NCI-H146 (cell line): ENCODE measurements around the gene TUBA1A.
"Not testable (repeated sequence)": the region's sequence is repeated elsewhere in the genome, so short reads cannot be mapped to it uniquely, and the experiment has no call there.

ENCODE experiments used
- DNase-seq: peaks from one replicate; lab custom pipeline; 2025; lab: John Stamatoyannopoulos, UW

TUBA1A gene

DNA sequence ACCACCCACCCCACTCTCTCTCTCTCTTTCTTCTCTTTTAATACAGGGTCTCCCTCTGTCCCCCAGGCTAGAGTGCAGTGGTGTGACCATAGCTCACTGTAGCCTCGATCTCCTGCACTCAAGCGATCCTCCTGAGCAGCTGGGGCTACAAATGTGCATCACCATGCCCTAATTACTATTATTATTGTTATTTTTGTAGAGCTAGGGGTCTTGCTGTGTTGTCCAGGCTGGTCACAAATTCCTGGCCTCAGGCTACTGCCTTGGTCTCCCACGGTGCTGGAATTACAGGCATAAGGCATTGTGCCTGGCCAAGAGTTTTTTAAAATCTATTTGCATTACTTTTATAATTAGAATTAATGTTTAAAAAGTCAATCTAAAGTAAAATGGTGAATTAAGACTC, 34.7 kb downstream of the TUBA1A start:
- no peak for DNase-seq

DNA sequence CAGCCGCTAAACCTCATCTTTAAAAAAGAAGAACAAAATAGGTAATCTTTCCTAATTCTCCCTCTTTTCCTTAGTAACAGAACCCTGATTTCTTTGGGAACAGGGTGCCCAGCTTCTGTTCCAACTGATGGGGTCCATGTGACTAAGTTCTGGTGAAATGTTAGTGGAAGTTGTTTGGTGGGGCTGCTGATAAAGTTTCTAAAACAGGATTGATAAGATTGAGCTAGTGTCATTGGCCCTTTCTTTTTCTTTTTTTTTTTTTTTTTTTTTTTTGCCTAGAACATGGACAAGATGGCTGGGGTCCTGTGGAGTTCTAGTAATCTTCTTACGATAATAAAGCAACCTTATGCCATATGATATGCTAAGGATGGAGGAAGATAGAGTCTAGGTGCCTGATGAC, 41.5 kb downstream of the TUBA1A start:
- no peak for DNase-seq

DNA sequence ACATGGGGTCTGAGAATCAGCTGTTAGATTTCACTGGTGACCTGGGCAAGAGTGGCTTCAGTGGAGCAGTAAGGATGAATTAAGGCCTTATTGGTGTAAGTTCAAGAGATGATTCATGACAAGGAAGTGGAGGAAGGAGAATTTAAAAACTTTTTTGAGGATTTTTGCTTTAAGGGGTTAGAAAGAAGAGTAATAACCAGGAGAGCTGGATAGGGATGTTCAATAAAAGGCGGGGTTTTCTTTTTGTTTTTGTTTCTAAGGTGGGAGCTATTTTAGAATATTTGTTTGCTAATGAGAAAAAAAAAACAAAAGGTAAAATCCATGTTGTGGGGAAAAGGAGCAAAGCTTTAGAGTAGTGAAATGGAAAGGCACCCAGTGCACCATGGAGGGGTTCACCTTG, 42.5 kb downstream of the TUBA1A start:
- no peak for DNase-seq

DNA sequence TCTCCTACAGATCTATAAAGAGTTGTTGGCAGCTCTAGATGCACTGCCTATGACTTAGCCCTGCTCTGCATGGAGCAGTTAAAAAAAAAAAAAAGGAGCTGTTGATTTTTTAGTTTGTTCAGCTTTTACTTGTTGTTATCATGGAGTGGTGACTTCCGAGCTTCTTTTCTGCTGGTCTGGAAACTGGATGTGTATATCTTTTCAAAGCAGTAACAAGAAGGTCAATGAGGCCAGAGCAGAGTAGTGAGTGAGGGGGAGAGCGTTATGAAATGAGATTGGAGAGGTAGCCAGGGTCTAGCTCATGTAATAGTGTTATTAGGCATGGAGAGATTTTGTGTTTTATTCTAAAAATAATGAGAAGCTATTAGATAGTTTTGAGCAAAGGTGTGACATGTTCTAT, 44.5 kb downstream of the TUBA1A start:
- DNase-seq: no peak

DNA sequence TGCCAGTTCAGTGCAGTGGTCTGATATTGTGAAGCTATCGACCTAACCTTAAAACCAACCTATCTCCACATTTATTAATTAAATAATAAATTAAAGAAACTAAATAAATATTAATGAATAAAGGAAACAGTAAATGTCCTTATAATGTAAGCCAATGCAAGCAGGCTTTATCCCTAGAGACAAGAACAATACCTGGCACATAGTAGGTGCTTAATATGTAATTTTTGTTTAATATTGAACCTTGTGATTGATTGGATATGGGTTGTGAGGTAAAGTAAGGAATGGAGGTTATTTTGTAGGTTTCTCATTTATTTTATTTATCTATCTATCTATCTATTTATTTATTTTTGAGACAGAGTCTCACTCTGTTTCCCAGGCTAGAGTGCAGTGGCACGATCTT, 49.9 kb downstream of the TUBA1A start:
- no peak for DNase-seq

DNA sequence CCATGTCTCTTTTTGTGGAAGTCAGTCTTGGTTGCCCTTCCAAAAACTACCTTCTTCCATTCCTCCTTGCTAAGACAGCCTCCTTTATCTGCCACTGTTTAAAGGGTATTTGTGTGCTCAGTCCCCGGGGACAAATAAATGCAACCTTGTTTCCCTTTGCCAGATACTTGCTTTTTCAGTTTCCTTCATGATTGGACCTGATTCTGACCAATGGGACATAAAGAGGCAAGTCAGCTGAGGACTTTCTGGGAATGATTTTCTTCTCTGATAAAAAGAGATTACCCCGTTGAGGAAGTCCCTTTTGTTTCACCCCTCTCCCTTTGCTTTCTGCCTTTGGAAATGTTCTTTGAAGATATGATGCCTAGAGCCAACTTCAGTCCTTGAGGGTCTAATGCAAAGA, 50.3 kb downstream of the TUBA1A start:
- no peak for DNase-seq

DNA sequence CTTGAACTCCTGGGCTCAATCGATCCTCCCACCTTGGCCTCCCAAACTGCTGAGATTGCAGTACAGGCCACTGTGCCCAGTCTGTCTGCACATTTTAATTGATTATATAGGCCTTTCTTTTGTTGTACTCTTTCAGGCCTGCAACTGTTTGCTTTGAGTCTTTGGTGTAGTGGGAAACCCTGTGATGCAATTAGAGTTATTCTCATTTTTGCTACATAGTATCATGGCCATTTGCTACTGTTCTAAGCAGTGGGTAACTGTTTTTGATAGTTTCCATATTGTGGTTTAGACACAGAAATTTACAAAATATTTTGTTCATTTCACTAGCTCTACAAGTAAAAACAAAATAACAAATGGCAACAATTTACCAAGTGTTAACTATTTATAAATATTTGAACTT, 51.4 kb downstream of the TUBA1A start:
- DNase-seq: no peak

DNA sequence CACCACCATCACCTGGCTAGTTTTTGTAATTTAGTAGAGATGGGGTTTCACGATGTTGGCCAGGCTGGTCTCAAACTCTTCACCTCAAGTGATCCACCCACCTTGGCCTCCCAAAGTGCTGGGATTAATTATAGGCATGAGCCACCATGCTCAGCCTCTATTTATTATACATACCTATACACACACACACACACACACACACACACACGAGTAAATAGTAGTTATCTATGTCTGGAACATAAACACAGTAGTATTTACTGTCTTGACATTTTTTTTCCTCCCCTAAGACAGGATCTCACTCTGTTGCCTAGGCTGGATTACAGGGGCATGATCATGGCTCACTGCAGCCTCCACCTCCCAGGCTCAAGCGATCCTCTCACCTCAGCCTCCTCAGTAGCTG, 51.9 kb downstream of the TUBA1A start:
- not testable (repeated sequence) for DNase-seq
